C4-2B (cell line): ENCODE measurements around the gene ASXL3.

Experiments used
- CTCF ChIP-seq: fragments of 450-650 bp; conservative IDR thresholded peaks from 2 replicates; pipeline ENCODE4 v1.5.1; 2017; ENCODE audit warnings: mild to moderate bottlenecking
- ZFX ChIP-seq: fragments of 450-650 bp; IDR thresholded peaks from 2 replicates; pipeline ENCODE4 v1.6.1; 2017

GRCh38 chr18:33641141-33641540 lies 63.1 kb downstream of the ASXL3 start:
- TF ChIP-seq CTCF (no peak), ZFX (no peak)
